ENCODE measurements around the gene GNPAT. TPM values are rescaled to one million over a fixed set of nuclear protein-coding genes. Genes with fewer than 3 reads are reported as not detected.

The GNPAT gene
- total RNA-seq, 1 donor from 2014 or later, result 43.3 TPM

DNA sequence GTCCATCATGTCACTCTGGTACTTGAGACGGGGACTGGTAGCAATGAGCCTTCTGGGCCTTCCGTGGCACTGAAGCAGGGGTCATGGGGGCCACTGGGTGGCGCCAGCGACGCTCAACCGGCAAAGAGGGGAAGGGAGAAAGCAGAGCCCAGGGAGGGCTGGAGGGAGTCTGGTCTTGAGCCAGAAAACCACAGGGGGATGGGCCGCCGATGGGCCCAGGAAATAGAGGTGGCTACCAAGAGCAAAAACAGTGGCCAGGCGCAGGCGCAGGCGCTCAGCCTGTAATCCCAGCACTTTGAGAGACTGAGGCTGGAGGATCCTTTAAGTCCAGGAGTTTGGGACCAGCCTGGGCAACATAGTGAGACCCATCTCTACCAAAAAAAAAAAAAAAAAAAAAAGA is 74.9 kb downstream of the GNPAT start:
- intact Hi-C loops (cut with micrococcal nuclease), result loop anchor here (1.0 kb wide), 1 partner anchor 287 kb away; no protein-coding TSS in a partner anchor

DNA sequence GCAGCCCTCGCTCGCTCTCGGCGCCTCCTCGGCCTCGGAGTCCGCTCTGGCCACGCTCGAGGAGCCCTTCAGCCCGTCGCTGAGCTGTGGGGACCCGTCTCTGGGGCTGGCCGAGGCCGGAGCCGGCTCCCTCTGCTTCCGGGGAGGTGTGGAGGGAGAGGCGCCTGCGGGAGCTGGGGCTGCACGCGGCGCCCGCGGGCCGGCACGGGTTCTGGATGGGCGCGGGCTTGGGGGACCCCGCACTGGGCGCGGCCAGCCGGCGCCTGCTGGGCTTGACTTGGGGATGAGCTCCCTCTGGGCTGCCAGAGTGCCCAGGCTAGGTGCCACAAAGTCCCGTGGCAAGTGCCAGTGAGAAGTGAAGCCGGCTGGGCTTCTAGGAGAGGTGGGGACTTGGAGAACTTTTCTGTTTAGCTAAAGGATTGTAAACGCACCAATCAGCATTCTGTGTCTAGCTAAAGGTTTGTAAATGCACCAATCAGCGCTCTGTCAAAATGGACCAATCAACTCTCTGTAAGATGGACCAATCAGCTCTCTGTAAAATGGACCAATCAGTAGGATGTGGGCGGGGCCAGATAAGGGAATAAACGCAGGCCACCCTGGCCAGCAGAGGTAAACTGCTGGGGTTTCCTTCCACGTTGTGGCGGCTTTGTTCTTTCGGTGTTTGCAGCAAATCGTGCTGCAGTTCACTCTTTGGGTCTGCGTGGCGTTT is 76.4 kb downstream of the GNPAT start:
- intact Hi-C loops (cut with micrococcal nuclease), result no loop called here

DNA sequence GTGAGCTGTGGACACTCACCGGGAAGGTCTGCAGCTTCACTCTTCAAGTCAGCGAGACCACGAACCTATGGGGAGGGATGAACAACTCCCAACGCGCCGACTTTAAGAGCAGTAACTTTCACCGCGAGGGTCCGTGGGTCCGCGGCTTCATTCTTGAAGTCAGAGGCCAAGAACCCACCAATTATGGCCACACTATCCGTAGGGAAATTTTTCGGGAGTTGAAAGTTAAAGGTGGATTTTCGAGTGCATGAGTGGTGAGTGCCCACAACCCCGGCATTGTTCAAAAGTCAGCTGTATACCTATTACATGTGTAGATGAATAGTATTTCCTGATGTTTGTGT is 77.0 kb downstream of the GNPAT start:
- intact Hi-C loops (cut with micrococcal nuclease), result no loop called here

DNA sequence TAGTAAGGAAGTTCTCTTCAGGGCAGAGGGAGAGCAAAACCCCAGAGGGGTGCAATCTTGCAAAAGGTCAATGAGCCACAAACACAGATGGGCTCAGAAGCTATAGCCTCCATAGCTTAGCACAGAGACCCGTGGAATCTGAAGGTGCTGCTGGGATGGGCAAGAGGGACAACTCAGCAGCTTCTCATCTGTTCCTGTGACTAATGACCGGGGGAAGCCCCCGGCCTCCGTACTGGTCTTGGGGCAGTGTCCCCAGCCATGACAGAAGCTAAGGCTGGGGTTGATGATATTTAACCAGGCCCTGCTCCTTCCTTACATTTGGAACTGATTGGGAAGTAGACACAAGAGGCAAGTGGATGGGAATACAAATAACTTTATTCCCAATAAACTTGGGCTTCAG is 77.6 kb downstream of the GNPAT start:
- intact Hi-C loops (cut with micrococcal nuclease), result no loop called here

DNA sequence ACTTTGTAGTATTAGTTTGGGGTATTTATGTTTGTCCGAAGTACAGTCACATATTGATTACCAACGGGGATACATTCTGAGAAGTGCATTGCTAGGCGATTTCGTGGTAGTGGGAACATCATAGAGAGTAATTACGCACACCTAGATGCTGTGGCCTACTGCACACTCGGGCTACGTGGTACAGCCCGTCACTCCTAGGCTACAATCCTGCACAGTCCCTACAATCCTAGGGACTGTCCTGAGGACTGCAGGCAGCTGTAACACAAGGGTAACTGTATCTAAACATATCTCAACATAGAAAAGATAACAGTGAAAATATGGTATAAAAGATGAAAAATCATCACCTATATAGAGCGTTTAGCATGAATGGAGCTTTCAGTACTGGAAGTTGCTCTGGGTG is 78.1 kb downstream of the GNPAT start:
- intact Hi-C loops (cut with micrococcal nuclease), result no loop called here

DNA sequence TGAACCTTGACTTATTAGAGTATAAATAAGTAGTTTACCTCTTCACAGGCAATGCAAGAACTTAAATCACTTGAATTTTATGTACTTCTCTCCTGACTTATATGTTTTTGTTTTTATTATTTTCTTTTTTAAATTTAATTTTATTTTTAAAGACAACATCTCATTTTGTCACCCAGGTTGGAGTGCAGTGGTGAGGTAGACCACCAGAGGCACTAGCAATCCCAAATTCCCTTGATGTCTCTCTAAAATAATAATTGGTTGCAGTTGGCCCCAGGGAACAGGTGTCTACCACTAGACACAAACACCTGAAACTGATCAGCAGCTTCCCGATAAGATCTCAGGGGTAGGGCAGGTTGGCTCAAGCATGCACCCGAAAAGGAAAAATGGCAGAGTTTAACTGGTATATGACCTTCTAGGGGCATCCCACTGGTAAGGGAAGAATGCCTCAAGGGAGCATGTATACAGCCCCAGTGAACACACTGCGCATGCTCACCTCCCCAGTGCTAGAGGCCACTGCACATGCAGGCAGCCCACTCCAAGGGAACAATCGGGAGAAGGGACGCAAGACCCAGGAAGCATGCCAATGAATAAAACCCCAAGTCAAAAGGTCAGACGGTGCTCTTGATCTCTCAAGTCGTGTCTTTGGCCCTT is 82.0 kb downstream of the GNPAT start:
- intact Hi-C loops (cut with micrococcal nuclease), result no loop called here

DNA sequence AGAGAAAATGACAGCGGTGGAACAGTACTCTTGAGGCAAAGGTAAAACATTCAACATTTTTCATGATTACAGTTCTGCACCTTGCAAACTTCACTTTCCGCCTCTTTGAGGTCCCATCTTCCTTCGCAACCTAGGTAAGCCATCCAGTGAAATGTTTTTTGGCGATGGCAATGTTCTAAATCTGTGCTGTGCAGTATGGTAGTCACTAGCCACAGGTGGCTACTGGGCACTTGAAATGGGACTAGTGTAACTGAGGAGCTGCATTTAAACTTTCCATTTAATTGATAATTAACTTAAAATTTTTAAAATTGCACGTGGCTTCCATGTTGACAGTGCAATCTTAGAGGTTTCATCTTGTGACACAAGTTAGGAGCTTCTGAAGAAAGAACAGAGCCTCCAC is 83.6 kb downstream of the GNPAT start:
- intact Hi-C loops (cut with micrococcal nuclease), result no loop called here

DNA sequence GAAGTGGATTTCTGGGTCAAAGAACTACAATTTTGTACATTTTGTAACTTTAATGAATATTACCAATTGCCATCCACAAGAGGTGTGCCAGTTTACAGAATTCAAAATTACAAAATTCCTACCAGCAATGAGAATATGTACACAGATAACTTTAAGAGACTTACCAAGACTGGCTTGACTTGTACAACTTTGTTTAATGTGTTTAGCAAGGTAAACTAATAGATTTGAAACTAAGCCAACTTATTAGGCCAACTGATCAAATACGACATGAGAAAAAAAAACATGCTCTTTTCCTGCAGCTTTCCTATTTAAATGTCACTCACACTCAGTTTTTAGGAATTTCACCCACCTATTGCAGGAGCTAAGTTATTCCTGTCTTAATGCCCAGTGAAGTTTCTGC is 85.2 kb downstream of the GNPAT start:
- intact Hi-C loops (cut with micrococcal nuclease), result no loop called here

Other genes starting within 250 kb of the GNPAT start
- gene FAM89A, start 201.0 kb upstream of the GNPAT start, total RNA-seq, result 5.4 and 5.8 TPM in 2 replicates
- gene TRIM67, start 79.2 kb upstream of the GNPAT start, total RNA-seq, result not detected in 2 replicates
- gene EXOC8, start 96.6 kb downstream of the GNPAT start, total RNA-seq, result 18.6 and 18.9 TPM in 2 replicates
- gene SPRTN, start 97.1 kb downstream of the GNPAT start, total RNA-seq, result 16.4 and 16.7 TPM in 2 replicates
- 17.3 and 19.6 TPM in 2 replicates for gene EGLN1, start 181.1 kb downstream of the GNPAT start, total RNA-seq